Lower lobe of right lung (tissue), 2 donors: ENCODE data around the gene FRYL. TPM values are rescaled to one million over a fixed set of nuclear protein-coding genes. Genes with fewer than 3 reads are reported as not detected.
"Not testable (repeated sequence)": the region's sequence is repeated elsewhere in the genome, so short reads cannot be mapped to it uniquely, and the experiment has no call there.

Experiments
- ATAC-seq, 2 donors: fragments of 200-7000 bp; cut with Tn5 transposase; one replicate each; pipeline ENCODE4 v1.9.1; 2020 to 2022; ENCODE audit warnings: mild to moderate bottlenecking in 2 of 2, moderate library complexity in 2 of 2
- DNase-seq: peaks from one replicate; pipeline ENCODE4 v3.0.0-alpha.2; 2020
- H3K27ac ChIP-seq: fragments of 200-600 bp; one replicate; pipeline ENCODE4 v1.8.0; 2022
- H3K27me3 ChIP-seq: fragments of 200-600 bp; one replicate; pipeline ENCODE4 v1.8.0; 2022; ENCODE audit warnings: low read depth
- H3K36me3 ChIP-seq: fragments of 200-600 bp; one replicate; pipeline ENCODE4 v1.8.0; 2022; ENCODE audit warnings: mild to moderate bottlenecking
- H3K4me1 ChIP-seq: fragments of 200-600 bp; one replicate; pipeline ENCODE4 v1.8.0; 2022
- H3K4me3 ChIP-seq: fragments of 200-600 bp; one replicate; pipeline ENCODE4 v1.8.0; 2022; ENCODE audit warnings: mild to moderate bottlenecking
- H3K9me3 ChIP-seq: fragments of 200-600 bp; one replicate; pipeline ENCODE4 v1.8.0; 2022
- intact Hi-C: fragments of 100-400 bp; cut with DNase I; formaldehyde crosslinking; loops from one replicate; pipeline ENCODE4 v1.11.0; 2022
- total RNA-seq: library from RNA; stranded (reverse); fragmentation: NEBNext Ultra II Directional; extraction: Animal tissue kit (Norgen Biotek cat#: 25700); gene quantifications from one replicate; pipeline ENCODE4 v1.2.1, GENCODE V29; 2021
- TF ChIP-seq, protein P1 (sequence below): fragments of 200-600 bp; IDR thresholded peaks from one replicate; pipeline ENCODE4 v1.8.0; 2022; ENCODE audit warnings: antibody characterized with exemption, mild to moderate bottlenecking
- donor health status: DM: no; HTN: yes; CAD: no; lungs with severe emphysema.

The FRYL gene
- total RNA-seq, 1 donor from 2014 or later: 85.0 TPM

GRCh38 chr4:48686369-48686768 is 93.7 kb downstream of the FRYL start:
- Histone ChIP-seq H3K4me3 (no peak overlapping the region), H3K36me3 (no peaks in the 10 kb centered on the region), H3K9me3 (no peaks in the 10 kb centered on the region), H3K27me3 (no peaks in the 10 kb centered on the region), H3K27ac (no peak overlapping the region), H3K4me1 (peaks cover 17% of the 10 kb centered on the region)
- TF ChIP-seq, protein P1, sequence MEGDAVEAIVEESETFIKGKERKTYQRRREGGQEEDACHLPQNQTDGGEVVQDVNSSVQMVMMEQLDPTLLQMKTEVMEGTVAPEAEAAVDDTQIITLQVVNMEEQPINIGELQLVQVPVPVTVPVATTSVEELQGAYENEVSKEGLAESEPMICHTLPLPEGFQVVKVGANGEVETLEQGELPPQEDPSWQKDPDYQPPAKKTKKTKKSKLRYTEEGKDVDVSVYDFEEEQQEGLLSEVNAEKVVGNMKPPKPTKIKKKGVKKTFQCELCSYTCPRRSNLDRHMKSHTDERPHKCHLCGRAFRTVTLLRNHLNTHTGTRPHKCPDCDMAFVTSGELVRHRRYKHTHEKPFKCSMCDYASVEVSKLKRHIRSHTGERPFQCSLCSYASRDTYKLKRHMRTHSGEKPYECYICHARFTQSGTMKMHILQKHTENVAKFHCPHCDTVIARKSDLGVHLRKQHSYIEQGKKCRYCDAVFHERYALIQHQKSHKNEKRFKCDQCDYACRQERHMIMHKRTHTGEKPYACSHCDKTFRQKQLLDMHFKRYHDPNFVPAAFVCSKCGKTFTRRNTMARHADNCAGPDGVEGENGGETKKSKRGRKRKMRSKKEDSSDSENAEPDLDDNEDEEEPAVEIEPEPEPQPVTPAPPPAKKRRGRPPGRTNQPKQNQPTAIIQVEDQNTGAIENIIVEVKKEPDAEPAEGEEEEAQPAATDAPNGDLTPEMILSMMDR: no peak
- ATAC-seq: no peak
- no peak for DNase-seq
- intact Hi-C loops: no loop called here

GRCh38 chr4:48683784-48684666 is 96.1 kb downstream of the FRYL start:
- Histone ChIP-seq H3K36me3 (no peaks in the 10 kb centered on the region), H3K9me3 (no peaks in the 10 kb centered on the region), H3K4me3 (no peak overlapping the region), H3K27ac (no peak overlapping the region), H3K27me3 (no peaks in the 10 kb centered on the region), H3K4me1 (peaks cover 25% of the 10 kb centered on the region)
- TF ChIP-seq, protein P1: no peak
- intact Hi-C loops: no loop called here
- DNase-seq: no peak
- ATAC-seq: no peak

GRCh38 chr4:48682870-48683269 is 97.2 kb downstream of the FRYL start:
- H3K27ac ChIP-seq, H3K27me3 ChIP-seq, H3K9me3 ChIP-seq, intact Hi-C loops, H3K4me3 ChIP-seq, ATAC-seq, DNase-seq, H3K36me3 ChIP-seq: not testable (repeated sequence)
- peaks cover 25% of the 10 kb centered on the region for H3K4me1 ChIP-seq

GRCh38 chr4:48681856-48682255 is 98.2 kb downstream of the FRYL start:
- ATAC-seq: peak in 1 of 2 donors; percentile 65
- no peak overlapping the region for H3K4me3 ChIP-seq
- intact Hi-C loops: no loop called here
- no peaks in the 10 kb centered on the region for H3K27me3 ChIP-seq
- TF ChIP-seq, protein P1: peak; percentile 49
- no peak overlapping the region for H3K27ac ChIP-seq
- no peaks in the 10 kb centered on the region for H3K36me3 ChIP-seq
- H3K4me1 ChIP-seq: peaks cover 25% of the 10 kb centered on the region
- DNase-seq: no peak
- no peaks in the 10 kb centered on the region for H3K9me3 ChIP-seq

DNA sequence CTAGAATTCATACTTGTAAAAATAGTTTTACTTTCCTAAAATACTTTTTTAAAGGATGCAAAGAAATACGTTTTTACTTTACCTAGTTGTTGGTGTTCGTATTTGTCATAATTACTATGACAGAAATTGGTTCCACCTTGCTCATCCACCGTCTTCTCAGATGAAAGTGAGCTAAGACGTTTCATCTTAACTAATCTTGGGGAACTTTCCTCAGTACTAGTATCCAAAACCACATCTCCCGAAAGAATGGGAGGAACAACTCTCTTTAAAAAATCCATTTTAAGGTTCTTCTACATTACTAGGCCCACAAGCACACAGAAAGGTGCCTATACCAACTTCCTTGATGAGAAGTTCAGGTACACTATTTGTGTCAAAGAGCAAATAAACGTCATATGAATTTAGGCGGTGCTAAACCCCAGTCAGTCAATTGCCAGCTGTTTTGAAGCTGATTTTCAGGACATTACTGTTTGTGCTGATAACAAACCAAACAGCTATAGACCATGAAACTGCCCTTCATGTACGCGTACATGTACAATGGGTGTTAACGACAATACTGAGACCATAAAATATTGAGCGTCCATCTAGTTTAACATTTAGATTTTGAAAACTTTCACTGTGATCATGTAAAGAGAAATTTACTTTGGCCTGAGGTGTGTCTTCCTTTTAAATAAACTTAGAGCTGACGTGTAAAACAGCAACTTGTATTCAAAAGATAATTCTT is 99.1 kb downstream of the FRYL start:
- H3K4me3 ChIP-seq: no peak overlapping the region
- ATAC-seq (no peak), DNase-seq (no peak)
- H3K27ac ChIP-seq: no peak overlapping the region
- intact Hi-C loops: no loop called here
- H3K4me1 ChIP-seq: peaks cover 25% of the 10 kb centered on the region
- no peaks in the 10 kb centered on the region for H3K9me3 ChIP-seq
- H3K36me3 ChIP-seq: no peaks in the 10 kb centered on the region
- H3K27me3 ChIP-seq: no peaks in the 10 kb centered on the region
- TF ChIP-seq, protein P1: no peak

GRCh38 chr4:48673537-48673936 is 106.5 kb downstream of the FRYL start:
- Histone ChIP-seq H3K9me3 (no peaks in the 10 kb centered on the region), H3K27ac (no peak overlapping the region), H3K4me3 (no peak overlapping the region), H3K36me3 (no peaks in the 10 kb centered on the region), H3K27me3 (no peaks in the 10 kb centered on the region), H3K4me1 (peaks cover 4% of the 10 kb centered on the region)
- intact Hi-C loops: no loop called here
- TF ChIP-seq, protein P1: no peak
- DNase-seq (no peak), ATAC-seq (no peak)
